PFSK-1 (cell line): ENCODE results near the gene METTL25B.

Source experiments
- FOXP2 ChIP-seq: optimal IDR thresholded peaks from 2 replicates; pipeline ENCODE3; 2011; ENCODE audit warnings: borderline replicate concordance, control low read depth, inconsistent platforms; ENCODE audit not compliant: insufficient read depth; ENCODE audit errors: extremely low read length, extremely low read depth
- POLR2AphosphoS5 ChIP-seq: IDR thresholded peaks from 2 replicates; pipeline ENCODE4 v1.6.1; 2012; ENCODE audit warnings: low read depth, mild to moderate bottlenecking, control low read depth, low read length, moderate library complexity
- REST ChIP-seq, 2 experiments: IDR thresholded peaks; 2 replicates each; pipeline versions ENCODE4 v1.6.1 to v1.8.0; 2011 to 2012; ENCODE audit warnings: low read depth in 2 of 2, low read length in 2 of 2, control low read depth in 1 of 2, inconsistent platforms in 1 of 2, mild to moderate bottlenecking in 1 of 2, moderate library complexity in 1 of 2; ENCODE audit not compliant: insufficient read depth in 1 of 2
- SIN3A ChIP-seq: IDR thresholded peaks from 2 replicates; pipeline ENCODE4 v1.6.1; 2012; ENCODE audit warnings: mild to moderate bottlenecking, low read length, moderate library complexity, borderline replicate concordance; ENCODE audit not compliant: insufficient read depth
- TAF1 ChIP-seq: IDR thresholded peaks from 2 replicates; pipeline ENCODE4 v1.6.1; 2012; ENCODE audit warnings: low read length, control low read depth, borderline replicate concordance; ENCODE audit not compliant: insufficient read depth

The METTL25B gene

DNA sequence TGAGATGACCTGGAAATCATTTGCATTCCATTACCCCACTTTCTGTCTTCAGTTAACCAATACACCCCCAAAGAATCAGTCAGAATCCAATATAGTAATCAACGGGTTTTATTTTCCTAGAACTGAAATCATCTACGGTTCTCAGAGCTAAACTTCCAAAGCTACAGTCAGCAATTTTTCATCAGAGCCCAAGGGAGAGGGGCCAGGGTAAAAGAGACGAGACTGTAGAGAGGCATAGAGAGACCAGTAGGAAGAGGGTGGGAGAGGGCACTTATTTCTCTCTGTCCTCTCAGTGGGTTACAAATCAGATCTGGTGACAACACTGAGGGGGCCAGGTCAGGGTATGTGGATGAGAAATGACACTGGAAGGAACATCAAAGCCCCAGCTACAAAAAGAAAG lies 13.7 kb downstream of the METTL25B start:
- no peak for TF ChIP-seq SIN3A
- no peak for TF ChIP-seq REST (IDR thresholded peaks at IDR 0.05; ENCODE audit: insufficient read depth in 1 of 2, low read depth in 2 of 2, low read length in 2 of 2)
- TF ChIP-seq FOXP2 = no peak
- TF ChIP-seq POLR2AphosphoS5 = no peak
- TF ChIP-seq TAF1 = no peak

- TF ChIP-seq FOXP2 (no peak), TAF1 (no peak), SIN3A (no peak), REST (IDR thresholded peaks at IDR 0.05; ENCODE audit: insufficient read depth in 1 of 2, low read depth in 2 of 2, low read length in 2 of 2) (no peak), POLR2AphosphoS5 (no peak)
These were observed 14.5 kb downstream of the METTL25B start for GRCh38 chr1:156742801-156743200.

DNA sequence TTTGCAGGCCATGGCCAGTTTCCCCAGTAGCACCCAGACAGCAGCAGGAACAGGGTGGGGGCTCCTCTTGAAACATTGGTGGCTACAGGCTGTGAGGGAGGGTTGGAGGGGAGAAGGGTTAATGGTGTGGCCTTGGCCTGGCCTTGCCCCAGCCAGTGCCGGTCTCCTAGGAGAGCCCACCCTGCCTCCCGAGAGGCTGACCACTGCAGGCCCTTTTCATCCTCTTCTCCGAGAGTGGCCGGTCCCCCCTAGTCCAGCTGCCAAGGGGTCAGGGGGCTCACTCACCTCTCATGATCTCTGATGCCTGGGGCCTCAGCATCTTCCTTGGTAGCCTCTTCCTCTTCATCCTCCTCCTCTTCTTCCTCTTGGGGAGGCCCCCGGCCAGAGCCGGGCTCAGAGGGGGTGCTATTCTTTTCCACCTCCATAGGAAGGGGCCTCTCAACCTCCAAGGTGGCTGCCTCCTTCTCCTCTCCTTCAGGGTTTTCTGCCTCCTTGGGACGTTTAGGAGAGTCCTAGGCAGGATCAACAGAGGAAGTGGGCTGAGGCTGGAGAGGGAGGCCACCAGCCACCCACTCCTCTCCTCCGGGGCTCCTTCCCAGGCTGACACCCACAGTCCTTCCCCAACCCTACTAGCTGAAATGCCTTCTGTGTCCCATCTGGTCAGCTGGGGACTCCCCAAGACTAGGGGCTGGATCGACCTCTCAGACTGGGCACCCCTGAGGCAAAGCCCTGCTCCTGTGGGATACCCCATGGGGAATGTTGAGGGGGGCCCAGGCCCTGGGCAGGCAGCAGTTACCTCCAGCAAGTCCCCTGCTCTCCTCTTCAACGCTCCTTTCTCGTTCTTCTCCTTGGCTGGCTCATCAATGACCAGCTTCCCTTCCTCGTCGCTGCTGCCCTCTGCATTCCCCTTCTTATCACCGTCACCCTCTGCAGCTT lies 15.4 kb downstream of the METTL25B start:
- TF ChIP-seq REST (IDR thresholded peaks at IDR 0.05; ENCODE audit: insufficient read depth in 1 of 2, low read depth in 2 of 2, low read length in 2 of 2) (no peak), SIN3A (no peak), TAF1 (no peak), FOXP2 (no peak), POLR2AphosphoS5 (no peak)

DNA sequence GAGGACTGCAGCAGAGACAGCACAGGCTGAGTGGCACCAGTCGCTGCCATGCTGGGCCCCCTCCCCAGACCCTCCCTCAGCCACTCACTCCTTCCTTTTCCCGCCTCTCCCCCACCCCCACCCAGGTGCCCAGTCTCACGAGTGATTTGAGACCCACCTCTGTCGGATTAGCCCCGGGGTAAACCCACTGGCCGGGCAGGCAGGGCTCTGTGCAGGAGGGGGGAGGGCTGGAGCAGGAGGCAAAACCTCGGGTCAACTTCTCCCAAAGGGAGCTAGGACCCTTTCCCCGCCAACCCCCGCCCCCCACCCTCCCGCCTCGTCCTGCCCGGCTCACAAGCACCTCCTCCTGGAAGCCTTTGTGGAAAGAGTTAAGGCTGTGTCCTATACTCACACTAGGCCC lies 16.1 kb downstream of the METTL25B start:
- no peak for TF ChIP-seq SIN3A

- TF ChIP-seq REST (IDR thresholded peaks at IDR 0.05; ENCODE audit: insufficient read depth in 1 of 2, low read depth in 2 of 2, low read length in 2 of 2) (no peak), FOXP2 (no peak), POLR2AphosphoS5 (no peak), TAF1 (no peak)
These were observed 16.6 kb downstream of the METTL25B start for GRCh38 chr1:156744786-156745419.
